Measurements from ENCODE around the gene RAD23A.

Gene RAD23A

GRCh38 chr19:13002166-13002898, 56.7 kb downstream of the RAD23A start:
- H3K36me3 Mint-ChIP-seq (ENCODE audit: low read depth): no peaks in the 10 kb centered on the region
- H3K9me3 Mint-ChIP-seq: no peaks in the 10 kb centered on the region
- H3K4me3 Mint-ChIP-seq: no peak overlapping the region
- TF ChIP-seq, protein P1, sequence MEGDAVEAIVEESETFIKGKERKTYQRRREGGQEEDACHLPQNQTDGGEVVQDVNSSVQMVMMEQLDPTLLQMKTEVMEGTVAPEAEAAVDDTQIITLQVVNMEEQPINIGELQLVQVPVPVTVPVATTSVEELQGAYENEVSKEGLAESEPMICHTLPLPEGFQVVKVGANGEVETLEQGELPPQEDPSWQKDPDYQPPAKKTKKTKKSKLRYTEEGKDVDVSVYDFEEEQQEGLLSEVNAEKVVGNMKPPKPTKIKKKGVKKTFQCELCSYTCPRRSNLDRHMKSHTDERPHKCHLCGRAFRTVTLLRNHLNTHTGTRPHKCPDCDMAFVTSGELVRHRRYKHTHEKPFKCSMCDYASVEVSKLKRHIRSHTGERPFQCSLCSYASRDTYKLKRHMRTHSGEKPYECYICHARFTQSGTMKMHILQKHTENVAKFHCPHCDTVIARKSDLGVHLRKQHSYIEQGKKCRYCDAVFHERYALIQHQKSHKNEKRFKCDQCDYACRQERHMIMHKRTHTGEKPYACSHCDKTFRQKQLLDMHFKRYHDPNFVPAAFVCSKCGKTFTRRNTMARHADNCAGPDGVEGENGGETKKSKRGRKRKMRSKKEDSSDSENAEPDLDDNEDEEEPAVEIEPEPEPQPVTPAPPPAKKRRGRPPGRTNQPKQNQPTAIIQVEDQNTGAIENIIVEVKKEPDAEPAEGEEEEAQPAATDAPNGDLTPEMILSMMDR (IDR thresholded peaks at IDR 0.05): no peak
- no peak for DNase-seq
- peaks cover 97% of the 10 kb centered on the region for H3K27me3 Mint-ChIP-seq (ENCODE audit: low read depth, poor library complexity)
- H3K4me1 Mint-ChIP-seq: no peaks in the 10 kb centered on the region
- no peak overlapping the region for H3K27ac Mint-ChIP-seq

DNA sequence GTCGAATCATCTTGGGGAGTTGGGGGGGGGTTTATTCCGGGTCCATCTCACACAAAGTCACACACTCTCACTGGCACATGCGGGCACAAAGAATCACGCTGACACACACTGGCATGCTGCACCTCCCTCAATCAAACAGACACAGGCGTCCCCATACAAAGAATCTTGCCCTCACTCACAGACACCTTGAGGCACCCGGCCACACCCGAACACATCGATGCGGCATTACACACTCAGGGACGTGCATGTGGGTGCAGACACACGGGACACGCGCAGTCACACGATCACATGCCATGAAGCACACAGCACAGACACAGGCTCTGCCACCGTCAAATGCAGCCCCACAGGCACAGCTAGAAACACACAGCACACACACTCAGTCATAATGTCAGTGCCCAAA, 57.4 kb downstream of the RAD23A start:
- H3K27ac Mint-ChIP-seq: no peak overlapping the region
- no peak for DNase-seq
- H3K9me3 Mint-ChIP-seq: no peaks in the 10 kb centered on the region
- H3K4me1 Mint-ChIP-seq: no peaks in the 10 kb centered on the region
- peaks cover 97% of the 10 kb centered on the region for H3K27me3 Mint-ChIP-seq (ENCODE audit: low read depth, poor library complexity)
- H3K36me3 Mint-ChIP-seq (ENCODE audit: low read depth): no peaks in the 10 kb centered on the region
- H3K4me3 Mint-ChIP-seq: no peak overlapping the region
- TF ChIP-seq, protein P1 (IDR thresholded peaks at IDR 0.05): no peak
